GM12878 (cell line): Measurements from ENCODE around the gene ENOX2. TPM values are rescaled to one million over a fixed set of nuclear protein-coding genes. Genes with fewer than 3 reads are reported as not detected.

ENCODE experiments used
- ATAC-seq: fragments of 200-7000 bp; cut with Tn5 transposase; 3 replicates; pipeline ENCODE4 v1.9.1; 2020; ENCODE audit warnings: mild to moderate bottlenecking, moderate library complexity
- BruUV-seq: library from RNA; stranded (reverse); fragments of 400-500 nt; replicated peaks from 2 replicates; lab custom pipeline; 2021; lab: Mats Ljungman, UMichigan
- CTCF ChIA-PET: fragments of 300-600 bp; sonication (Branson Sonifier 250); formaldehyde crosslinking; extraction: SDS; loops from one replicate; lab custom pipeline; 2021; ENCODE audit warnings: inconsistent platforms; lab: Yijun Ruan, JAX
- POLR2A ChIA-PET: fragments of 350-600 bp; formaldehyde crosslinking; extraction: SDS; loops from one replicate; lab custom pipeline; 2021; ENCODE audit warnings: inconsistent platforms; lab: Charles Lee
- RAD21 ChIA-PET: fragments of 300-600 bp; sonication (Branson Sonifier 250); formaldehyde crosslinking; loops from one replicate; lab custom pipeline; 2023; ENCODE audit warnings: antibody characterized with exemption; ENCODE audit not compliant: unreplicated experiment; lab: Charles Lee
- SMC1A ChIA-PET: fragments of 300-600 bp; sonication (Branson Sonifier 250); formaldehyde crosslinking; loops from one replicate; lab custom pipeline; 2023; ENCODE audit not compliant: unreplicated experiment, uncharacterized antibody; lab: Charles Lee
- DNase-seq: peaks from one replicate; pipeline ENCODE4 v3.0.0-alpha.2; 2011; ENCODE audit warnings: low read depth, low spot score
- FAIRE-seq: peaks from 3 replicates; lab custom pipeline; 2011; peaks lifted over from hg19 to GRCh38; lab: Jason Lieb, UNC
- H2AFZ ChIP-seq: 2 replicates; pipeline ENCODE4 v1.6.0; 2011; ENCODE audit warnings: low read depth, low read length, control low read depth; ENCODE audit not compliant: control insufficient read depth
- H3K27ac ChIP-seq: 2 replicates; pipeline ENCODE4 v1.5.1; 2011; ENCODE audit warnings: control low read depth; ENCODE audit not compliant: control insufficient read depth, insufficient read depth
- H3K27me3 ChIP-seq, 2 experiments: replicated peaks in 1 of 2; 2 replicates each; pipeline versions ENCODE4 v1.6.0 to v1.6.1; 2011; ENCODE audit warnings: low read length in 1 of 2; ENCODE audit not compliant: control insufficient read depth in 2 of 2, insufficient read depth in 2 of 2
- H3K36me3 ChIP-seq, 2 experiments: 2 replicates each; pipeline ENCODE4 v1.5.1; 2011; ENCODE audit warnings: low read length in 1 of 2; ENCODE audit not compliant: control insufficient read depth in 2 of 2, insufficient read depth in 2 of 2
- H3K4me1 ChIP-seq: 2 replicates; pipeline ENCODE4 v1.6.1; 2011; ENCODE audit warnings: mild to moderate bottlenecking, low read length, moderate library complexity, mixed read lengths; ENCODE audit not compliant: control insufficient read depth, insufficient read depth
- H3K4me2 ChIP-seq: 2 replicates; pipeline ENCODE4 v1.6.0; 2011; ENCODE audit warnings: control low read depth; ENCODE audit not compliant: control insufficient read depth, insufficient read depth
- H3K4me3 ChIP-seq: fragments of 200-600 bp; sonication (generic); 2 replicates; pipeline ENCODE4 v1.5.1; 2016
- H3K79me2 ChIP-seq: 2 replicates; pipeline ENCODE4 v1.6.0; 2011; ENCODE audit warnings: low read length; ENCODE audit not compliant: control insufficient read depth, insufficient read depth
- H3K9ac ChIP-seq: 2 replicates; pipeline ENCODE4 v1.8.0; 2011; ENCODE audit warnings: low read length, control low read depth, mixed read lengths; ENCODE audit not compliant: control insufficient read depth, insufficient read depth
- H3K9me3 ChIP-seq: replicated peaks from 3 replicates; pipeline ENCODE4 v1.5.1; 2011; ENCODE audit warnings: mild to moderate bottlenecking, low read length; ENCODE audit not compliant: control insufficient read depth, insufficient read depth
- H4K20me1 ChIP-seq: 2 replicates; pipeline ENCODE4 v1.6.0; 2011; ENCODE audit not compliant: control insufficient read depth, insufficient read depth
- CHD4 ChIP-seq: fragments of 200-600 bp; sonication (generic); IDR thresholded peaks from 2 replicates; pipeline ENCODE4 v1.6.1; 2016; ENCODE audit warnings: mild to moderate bottlenecking
- CREM ChIP-seq: IDR thresholded peaks from 2 replicates; pipeline ENCODE4 v1.6.1; 2014; ENCODE audit warnings: antibody characterized with exemption, low read depth
- FOS ChIP-seq: IDR thresholded peaks from 3 replicates; pipeline ENCODE4 v1.6.1; 2011; ENCODE audit warnings: borderline replicate concordance; ENCODE audit not compliant: insufficient read length; ENCODE audit errors: extremely low read depth
- IKZF1 ChIP-seq: fragments of 450-650 bp; conservative IDR thresholded peaks from 2 replicates; pipeline ENCODE4 v1.6.1; 2017; ENCODE audit warnings: antibody characterized with exemption, mild to moderate bottlenecking
- IRF5 ChIP-seq: fragments of 450-650 bp; IDR thresholded peaks from 2 replicates; pipeline ENCODE4 v1.6.1; 2017; ENCODE audit warnings: borderline replicate concordance
- JUNB ChIP-seq: IDR thresholded peaks from 2 replicates; pipeline ENCODE4 v1.6.1; 2016; ENCODE audit warnings: antibody characterized with exemption, mild to moderate bottlenecking
- KLF5 ChIP-seq: fragments of 450-650 bp; IDR thresholded peaks from 2 replicates; pipeline ENCODE4 v1.6.1; 2014; ENCODE audit warnings: mild to moderate bottlenecking; ENCODE audit not compliant: partially characterized antibody
- MEF2B ChIP-seq: fragments of 450-650 bp; IDR thresholded peaks from 2 replicates; pipeline ENCODE4 v1.6.1; 2018; ENCODE audit warnings: mild to moderate bottlenecking, moderate library complexity; ENCODE audit not compliant: partially characterized antibody, poor library complexity, severe bottlenecking
- NFIC ChIP-seq: IDR thresholded peaks from 2 replicates; pipeline ENCODE4 v1.6.1; 2012; ENCODE audit warnings: low read depth, mild to moderate bottlenecking, inconsistent platforms, low read length, moderate library complexity
- NRF1 ChIP-seq: conservative IDR thresholded peaks from 2 replicates; pipeline ENCODE4 v1.6.1; 2011; ENCODE audit warnings: mild to moderate bottlenecking, low read depth, low read length, improper control_type of control experiment
- RAD21 ChIP-seq: IDR thresholded peaks from 2 replicates; pipeline ENCODE4 v1.6.1; 2011; ENCODE audit warnings: mild to moderate bottlenecking, low read depth, low read length, moderate library complexity; ENCODE audit not compliant: insufficient read depth
- RBBP5 ChIP-seq: fragments of 200-600 bp; sonication (generic); conservative IDR thresholded peaks from 2 replicates; pipeline ENCODE4 v1.6.1; 2016
- YY1 ChIP-seq: IDR thresholded peaks from 2 replicates; pipeline ENCODE4 v1.6.1; 2011; ENCODE audit warnings: low read depth, mild to moderate bottlenecking, low read length
- ZBED1 ChIP-seq: IDR thresholded peaks from 2 replicates; pipeline ENCODE4 v1.6.1; 2016; ENCODE audit warnings: borderline replicate concordance
- ZBTB4 ChIP-seq: fragments of 450-650 bp; formaldehyde crosslinking; IDR thresholded peaks from 2 replicates; pipeline ENCODE4 v1.4.0; 2022; ENCODE audit warnings: mild to moderate bottlenecking, moderate library complexity
- ZNF274 ChIP-seq: IDR thresholded peaks from one replicate; pipeline ENCODE4 v1.8.0; 2011; ENCODE audit not compliant: insufficient read length, insufficient read depth
- WGBS: methylation state at CpG from one replicate; pipeline ENCODE4 v1.1.6; 2016; ENCODE audit warnings: low lambda C conversion rate; ENCODE audit not compliant: insufficient replicate concordance, insufficient coverage; ENCODE audit errors: missing lambda C conversion rate; 5-methylcytosine and 5-hydroxymethylcytosine counted together
- in situ Hi-C: fragments of 300-500 bp; cut with MboI; formaldehyde crosslinking; loops from 9 replicates; pipeline ENCODE4 v1.14.3; 2018; ENCODE audit warnings: mixed read lengths
- intact Hi-C: fragments of 100-400 bp; cut with micrococcal nuclease; formaldehyde crosslinking; loops from one replicate; pipeline ENCODE4 v1.14.2; 2022; ENCODE audit not compliant: unreplicated experiment
- polyA plus RNA-seq, 11 experiments: library from polyadenylated mRNA; depleted of rRNA in 4 of 11; unstranded in 6 of 11; stranded (reverse) in 5 of 11; fragments of >200 nt; fragmentation: Nextera tagmentation in 4 of 11; fragmentation: Illumina TruSeq in 1 of 11; extraction: Ambion mirVana in 4 of 11; extraction: Trizol in 1 of 11; gene quantifications; 1 replicate in 1 of 11; 2 replicates in 10 of 11; pipeline versions ENCODE4 v1.2.1 to v1.2.3, GENCODE V29; 2011 to 2016; ENCODE audit warnings: inconsistent platforms in 2 of 11, missing spikeins in 2 of 11, low read depth in 1 of 11
- total RNA-seq, 4 experiments: library from RNA; depleted of rRNA in 3 of 4; stranded (reverse); fragments of >200 nt in 3 of 4; fragmentation: Illumina TruSeq in 1 of 4; extraction: Trizol in 1 of 4; gene quantifications; 2 replicates each; pipeline versions ENCODE4 v1.2.1 to v1.2.3, GENCODE V29; 2013 to 2021
- TF ChIP-seq, protein P1 (sequence below): fragments of 450-650 bp; IDR thresholded peaks from 2 replicates; pipeline ENCODE4 v1.6.1; 2017; ENCODE audit warnings: antibody characterized with exemption, mild to moderate bottlenecking, moderate library complexity

Gene ENOX2
- total and polyA plus RNA-seq, 10 of the 15 experiments (the other 5 are each of a cell fraction or from before 2014, with no cell fraction given) = 3.2 to 13.0 (median 7.7) TPM

DNA sequence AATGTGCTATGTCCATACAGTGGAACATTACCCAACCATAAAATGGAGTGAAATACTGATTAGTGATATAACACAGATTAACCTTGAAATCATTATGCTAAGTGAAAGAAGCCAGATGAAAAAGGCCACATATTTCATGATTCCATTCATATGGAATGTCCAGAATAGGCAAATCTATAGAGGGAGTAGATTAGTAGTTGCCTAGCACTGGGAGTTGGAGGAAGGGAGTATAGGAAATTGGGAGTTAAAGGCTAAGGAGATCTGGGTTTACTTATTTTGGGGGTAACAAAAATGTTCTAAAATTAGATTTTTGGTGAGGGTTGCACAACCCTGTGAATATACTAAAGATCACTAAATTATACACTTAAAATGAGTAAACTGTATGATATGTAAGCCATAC is 26.8 kb downstream of the ENOX2 start (continued):
- TF ChIP-seq ZBTB4 (CRISPR knock-in tag) = no peak
- TF ChIP-seq RBBP5 = no peak
- no peak for TF ChIP-seq NFIC
- no peak for TF ChIP-seq IRF5
- no peak for TF ChIP-seq NRF1

DNA sequence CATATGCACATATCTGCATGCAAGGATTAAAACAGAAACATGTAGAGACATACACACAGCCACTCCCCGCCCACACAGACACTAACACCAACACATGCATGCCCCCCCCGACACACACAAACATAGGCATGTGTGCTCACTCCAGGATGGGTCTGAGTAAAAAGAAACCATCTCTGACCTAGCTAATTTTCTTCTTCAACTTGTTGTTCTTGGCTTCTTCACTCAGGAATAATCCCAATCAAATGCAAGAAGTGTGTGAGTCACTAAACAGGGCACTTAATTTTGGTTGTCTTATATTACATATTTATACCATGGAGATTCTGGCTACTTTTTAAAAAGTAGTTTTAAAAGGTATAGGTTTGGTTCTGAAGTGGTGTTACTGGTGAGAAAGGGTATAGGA is 28.3 kb downstream of the ENOX2 start:
- ChIA-PET SMC1A (no interaction called here), RAD21 (no interaction called here), CTCF (interaction anchor here (1.3 kb wide), 1 partner anchor 24 kb away, joined by 5 read pairs; no protein-coding TSS in a partner anchor), POLR2A (no interaction called here)
- Histone ChIP-seq H3K4me3 (no peak overlapping the region), H3K9me3 (no peaks in the 10 kb centered on the region; the same call in 2 of the 3 replicates), H4K20me1 (no peaks in the 10 kb centered on the region), H3K27me3 (no peaks in the 10 kb centered on the region), H2AFZ (no peak overlapping the region), H3K4me1 (no peaks in the 10 kb centered on the region), H3K36me3 (no peaks in the 10 kb centered on the region), H3K9ac (no peak overlapping the region), H3K4me2 (no peak overlapping the region), H3K79me2 (no peaks in the 10 kb centered on the region), H3K27ac (no peak overlapping the region)
- DNase-seq (no peak), FAIRE-seq (no peak), ATAC-seq (no peak)
- TF ChIP-seq JUNB (no peak), YY1 (no peak), RAD21 (no peak), CHD4 (no peak), CREM (no peak), IKZF1 (no peak), FOS (no peak), KLF5 (no peak), ZNF274 (no peak), MEF2B (no peak), ZBED1 (no peak), NRF1 (no peak)
- TF ChIP-seq, protein P1, sequence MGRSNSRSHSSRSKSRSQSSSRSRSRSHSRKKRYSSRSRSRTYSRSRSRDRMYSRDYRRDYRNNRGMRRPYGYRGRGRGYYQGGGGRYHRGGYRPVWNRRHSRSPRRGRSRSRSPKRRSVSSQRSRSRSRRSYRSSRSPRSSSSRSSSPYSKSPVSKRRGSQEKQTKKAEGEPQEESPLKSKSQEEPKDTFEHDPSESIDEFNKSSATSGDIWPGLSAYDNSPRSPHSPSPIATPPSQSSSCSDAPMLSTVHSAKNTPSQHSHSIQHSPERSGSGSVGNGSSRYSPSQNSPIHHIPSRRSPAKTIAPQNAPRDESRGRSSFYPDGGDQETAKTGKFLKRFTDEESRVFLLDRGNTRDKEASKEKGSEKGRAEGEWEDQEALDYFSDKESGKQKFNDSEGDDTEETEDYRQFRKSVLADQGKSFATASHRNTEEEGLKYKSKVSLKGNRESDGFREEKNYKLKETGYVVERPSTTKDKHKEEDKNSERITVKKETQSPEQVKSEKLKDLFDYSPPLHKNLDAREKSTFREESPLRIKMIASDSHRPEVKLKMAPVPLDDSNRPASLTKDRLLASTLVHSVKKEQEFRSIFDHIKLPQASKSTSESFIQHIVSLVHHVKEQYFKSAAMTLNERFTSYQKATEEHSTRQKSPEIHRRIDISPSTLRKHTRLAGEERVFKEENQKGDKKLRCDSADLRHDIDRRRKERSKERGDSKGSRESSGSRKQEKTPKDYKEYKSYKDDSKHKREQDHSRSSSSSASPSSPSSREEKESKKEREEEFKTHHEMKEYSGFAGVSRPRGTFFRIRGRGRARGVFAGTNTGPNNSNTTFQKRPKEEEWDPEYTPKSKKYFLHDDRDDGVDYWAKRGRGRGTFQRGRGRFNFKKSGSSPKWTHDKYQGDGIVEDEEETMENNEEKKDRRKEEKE = no peak
- intact Hi-C loops = no loop called here
- in situ Hi-C loops = no loop called here
- no TSS peak for BruUV-seq
- 51% methylated on average over 2 of the region's 2 CpGs for WGBS
